IPS-11a (cell line): ENCODE measurements around the gene GIGYF1.
A peak's percentile ranks its signal among the peaks of the same experiment; 100 is the strongest.
"Not testable (repeated sequence)": the region's sequence is repeated elsewhere in the genome, so short reads cannot be mapped to it uniquely, and the experiment has no call there.

Experiments
- H3K4me3 ChIP-seq: one replicate; pipeline ENCODE4 v1.5.1; 2013; ENCODE audit warnings: low read depth, low read length, control low read depth

The GIGYF1 gene, protein sequence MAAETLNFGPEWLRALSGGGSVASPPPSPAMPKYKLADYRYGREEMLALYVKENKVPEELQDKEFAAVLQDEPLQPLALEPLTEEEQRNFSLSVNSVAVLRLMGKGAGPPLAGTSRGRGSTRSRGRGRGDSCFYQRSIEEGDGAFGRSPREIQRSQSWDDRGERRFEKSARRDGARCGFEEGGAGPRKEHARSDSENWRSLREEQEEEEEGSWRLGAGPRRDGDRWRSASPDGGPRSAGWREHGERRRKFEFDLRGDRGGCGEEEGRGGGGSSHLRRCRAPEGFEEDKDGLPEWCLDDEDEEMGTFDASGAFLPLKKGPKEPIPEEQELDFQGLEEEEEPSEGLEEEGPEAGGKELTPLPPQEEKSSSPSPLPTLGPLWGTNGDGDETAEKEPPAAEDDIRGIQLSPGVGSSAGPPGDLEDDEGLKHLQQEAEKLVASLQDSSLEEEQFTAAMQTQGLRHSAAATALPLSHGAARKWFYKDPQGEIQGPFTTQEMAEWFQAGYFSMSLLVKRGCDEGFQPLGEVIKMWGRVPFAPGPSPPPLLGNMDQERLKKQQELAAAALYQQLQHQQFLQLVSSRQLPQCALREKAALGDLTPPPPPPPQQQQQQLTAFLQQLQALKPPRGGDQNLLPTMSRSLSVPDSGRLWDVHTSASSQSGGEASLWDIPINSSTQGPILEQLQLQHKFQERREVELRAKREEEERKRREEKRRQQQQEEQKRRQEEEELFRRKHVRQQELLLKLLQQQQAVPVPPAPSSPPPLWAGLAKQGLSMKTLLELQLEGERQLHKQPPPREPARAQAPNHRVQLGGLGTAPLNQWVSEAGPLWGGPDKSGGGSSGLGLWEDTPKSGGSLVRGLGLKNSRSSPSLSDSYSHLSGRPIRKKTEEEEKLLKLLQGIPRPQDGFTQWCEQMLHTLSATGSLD (N-terminal part only)

DNA sequence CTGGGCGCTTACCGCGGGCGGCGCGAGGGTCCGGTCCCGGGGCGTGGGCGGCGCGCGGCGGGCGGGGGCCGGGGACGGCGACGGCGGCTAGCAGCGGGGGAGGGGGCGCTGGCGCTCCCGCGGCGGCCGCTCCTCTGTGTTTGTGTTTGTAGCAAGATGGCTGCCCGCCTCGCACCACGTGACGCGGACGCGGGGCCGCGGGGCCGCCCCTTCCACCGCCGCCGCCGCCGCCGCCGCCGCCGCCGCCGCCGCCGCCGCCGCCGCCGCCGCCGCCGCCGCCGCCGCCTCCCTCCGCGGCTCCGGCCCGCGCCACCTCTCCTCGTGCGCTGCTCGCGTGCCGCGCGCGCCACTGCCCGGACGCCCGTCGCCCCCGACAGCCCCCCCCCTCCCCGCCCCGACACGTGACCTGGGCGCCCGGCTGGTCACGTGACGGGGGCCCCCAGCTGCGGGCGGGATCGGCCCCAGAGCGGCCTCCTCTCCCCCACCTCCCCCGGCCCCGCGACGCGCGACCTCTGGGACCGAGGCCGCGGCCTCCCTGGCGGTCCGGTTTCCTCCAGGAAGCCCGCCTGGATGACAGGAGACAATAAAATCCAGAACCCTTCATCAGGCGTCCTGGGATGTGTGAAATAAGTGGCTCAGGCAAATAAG is at the start of gene GIGYF1:
TSS of gene GIGYF1 (minus strand) at position 153 of the 648 bp plus-strand sequence. CDS start 6,012 bp downstream, outside the sequence.
- H3K4me3 ChIP-seq: peak within 1 kb of the TSS; percentile 83

- H3K4me3 ChIP-seq: no peak overlapping the region
These were observed 45.9 kb upstream of the GIGYF1 start for GRCh38 chr7:100739934-100740333.

DNA sequence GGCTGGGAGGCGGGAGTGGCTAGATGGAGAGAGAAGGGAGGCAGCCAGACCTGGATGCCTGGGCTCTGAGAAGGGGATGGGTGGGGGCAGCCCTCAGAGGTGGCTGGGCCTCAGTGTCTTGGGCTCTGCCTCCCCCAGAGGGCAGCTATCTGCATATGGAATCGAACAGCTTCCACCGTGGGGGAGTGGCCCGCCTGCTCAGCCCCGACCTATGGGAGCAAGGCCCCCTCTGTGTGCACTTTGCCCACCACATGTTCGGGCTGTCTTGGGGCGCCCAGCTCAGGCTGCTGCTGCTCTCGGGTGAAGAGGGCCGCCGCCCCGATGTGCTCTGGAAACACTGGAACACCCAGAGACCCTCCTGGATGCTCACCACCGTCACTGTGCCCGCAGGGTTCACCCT is 42.6 kb upstream of the GIGYF1 start:
- no peak overlapping the region for H3K4me3 ChIP-seq

- no peak overlapping the region for H3K4me3 ChIP-seq
These were observed 41.7 kb upstream of the GIGYF1 start for GRCh38 chr7:100735730-100736129.

- H3K4me3 ChIP-seq: no peak overlapping the region
These were observed 38.0 kb upstream of the GIGYF1 start for GRCh38 chr7:100731937-100732636.

- H3K4me3 ChIP-seq: no peak overlapping the region
These were observed 36.2 kb upstream of the GIGYF1 start for GRCh38 chr7:100730136-100730800.

GRCh38 chr7:100728196-100728595 is 34.1 kb upstream of the GIGYF1 start:
- H3K4me3 ChIP-seq: no peak overlapping the region

DNA sequence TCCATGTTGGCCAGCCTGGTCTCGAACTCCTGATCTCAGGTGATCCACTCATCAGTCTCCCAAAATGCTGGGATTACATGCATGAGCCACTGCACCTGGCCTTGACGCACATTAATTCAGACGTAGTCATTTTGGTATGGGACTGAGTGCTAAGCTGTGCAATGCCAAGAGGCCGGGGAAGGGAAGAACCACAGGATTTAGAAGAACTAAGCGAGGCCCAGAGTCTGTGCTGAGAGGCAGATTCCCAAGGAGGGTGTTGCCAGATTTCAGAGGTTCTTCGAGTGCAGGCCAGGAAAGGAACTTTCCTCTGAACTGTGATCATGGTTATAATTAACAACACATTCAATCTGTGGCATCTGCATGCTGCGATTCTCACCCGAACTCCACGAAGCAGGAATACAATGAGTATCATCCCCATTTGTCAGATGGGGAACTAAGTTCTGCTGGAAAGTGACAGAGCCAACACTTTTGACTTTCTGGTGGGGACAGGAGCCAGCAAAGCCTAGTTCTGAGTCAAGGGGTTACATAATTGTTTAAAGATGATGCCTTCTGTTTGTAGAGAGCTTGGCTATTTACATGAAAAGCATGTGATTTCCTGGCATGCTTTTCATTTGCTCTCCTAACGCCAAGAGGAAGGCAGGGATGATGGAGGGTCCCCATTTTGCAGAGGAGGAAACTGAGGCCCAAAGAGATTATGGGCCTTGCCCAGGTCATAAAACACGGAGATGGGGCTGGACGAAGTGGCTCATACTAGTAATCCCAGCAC is 33.1 kb upstream of the GIGYF1 start:
- H3K4me3 ChIP-seq: no peak overlapping the region

GRCh38 chr7:100724364-100724763 is 30.3 kb upstream of the GIGYF1 start:
- not testable (repeated sequence) for H3K4me3 ChIP-seq

GRCh38 chr7:100723732-100724275 is 29.8 kb upstream of the GIGYF1 start:
- no peak overlapping the region for H3K4me3 ChIP-seq

- H3K4me3 ChIP-seq: no peak overlapping the region
These were observed 28.6 kb upstream of the GIGYF1 start for GRCh38 chr7:100722480-100723212.

GRCh38 chr7:100721505-100721812 is 27.4 kb upstream of the GIGYF1 start:
- H3K4me3 ChIP-seq: no peak overlapping the region

GRCh38 chr7:100720671-100721504 is 26.8 kb upstream of the GIGYF1 start:
- peak overlapping the region; percentile 24 for H3K4me3 ChIP-seq

GRCh38 chr7:100720279-100720670 is 26.2 kb upstream of the GIGYF1 start, which contains the start of gene EPO:
Gene EPO, plus strand, starts transcription at chr7:100720468. Its CDS starts 513 bp downstream, at chr7:100720981.
- H3K4me3 ChIP-seq: peak within 1 kb of the TSS; percentile 37

DNA sequence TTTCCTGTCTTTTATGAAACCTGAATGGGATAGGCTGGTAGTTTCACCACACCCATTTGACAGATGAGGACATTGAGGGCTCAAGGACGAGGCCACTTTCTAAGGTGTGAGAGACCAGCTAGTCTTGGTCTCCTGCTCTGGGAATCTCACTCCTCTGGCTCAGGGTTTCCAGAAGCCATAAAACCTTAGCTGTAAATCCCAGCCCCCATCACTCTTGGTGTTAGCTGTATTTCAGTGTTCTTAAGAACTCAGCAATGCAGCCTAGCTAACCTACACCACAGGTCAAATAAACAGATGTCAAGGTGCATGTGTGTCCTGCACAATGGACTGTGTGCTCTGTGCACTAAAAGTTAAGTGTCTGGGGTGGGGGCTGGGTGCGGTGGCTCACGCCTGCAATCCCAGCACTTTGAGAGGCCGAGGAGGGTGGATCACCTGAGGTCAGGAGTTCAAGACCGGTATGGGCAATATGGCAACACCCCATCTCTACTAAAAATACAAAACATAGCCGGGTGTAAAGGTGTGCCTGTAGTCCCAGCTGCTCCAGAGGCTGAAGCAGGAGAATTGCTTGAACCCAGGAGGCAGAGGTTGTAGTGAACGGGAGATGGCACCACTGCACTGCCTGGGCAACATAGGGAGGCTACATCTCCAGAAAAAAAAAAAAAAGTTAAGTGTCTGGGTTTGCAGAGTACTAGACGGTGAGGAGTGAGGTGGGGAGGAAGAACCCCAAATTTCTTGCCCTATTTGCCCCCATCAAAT is 25.7 kb upstream of the GIGYF1 start:
- peak overlapping the region; percentile 37 for H3K4me3 ChIP-seq

DNA sequence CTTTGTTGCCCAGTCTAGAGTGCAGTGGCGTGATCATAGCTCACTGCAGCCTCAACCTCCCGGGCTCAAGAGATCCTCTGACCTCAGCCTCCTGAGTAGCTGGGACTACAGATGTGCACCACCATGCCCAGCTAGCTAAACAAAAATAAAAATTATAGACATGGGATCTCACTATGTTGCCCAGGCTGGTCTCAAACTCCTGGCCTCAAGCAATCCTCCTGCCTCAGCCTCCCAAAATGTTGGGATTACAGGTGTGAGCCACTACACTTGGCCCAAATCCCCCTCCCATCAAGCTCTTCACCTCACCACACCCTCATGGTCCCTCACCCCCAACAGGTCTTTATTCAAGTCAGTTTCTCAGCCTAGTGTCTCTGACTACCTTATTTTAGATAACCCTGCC is 23.0 kb upstream of the GIGYF1 start:
- not testable (repeated sequence) for H3K4me3 ChIP-seq

- no peak overlapping the region for H3K4me3 ChIP-seq
These were observed 20.7 kb upstream of the GIGYF1 start for GRCh38 chr7:100714725-100715124.
